CD14-positive monocyte (primary cell): ENCODE data around the gene DOCK8. TPM values are rescaled to one million over a fixed set of nuclear protein-coding genes. Genes with fewer than 3 reads are reported as not detected.

ENCODE experiments used
- DNase-seq, 3 donors: peaks; one replicate each; pipeline ENCODE4 v3.0.0-alpha.2; 2011 to 2022
- H2AFZ ChIP-seq: 2 replicates; pipeline ENCODE4 v1.6.0; 2012; ENCODE audit warnings: mild to moderate bottlenecking, low read depth, low read length, inconsistent platforms; ENCODE audit not compliant: insufficient read depth, poor library complexity, severe bottlenecking
- H3K27ac ChIP-seq, 2 donors: 1 replicate in 1 of 2; 2 replicates in 1 of 2; pipeline ENCODE4 v1.5.1; 2012 to 2013; ENCODE audit warnings: low read length in 2 of 2, control low read depth in 1 of 2, inconsistent platforms in 1 of 2, low read depth in 1 of 2, mild to moderate bottlenecking in 1 of 2
- H3K27me3 ChIP-seq, 2 donors: one replicate each; pipeline versions ENCODE4 v1.6.0 to v1.6.1; 2011 to 2013; ENCODE audit warnings: low read length in 2 of 2; ENCODE audit not compliant: control insufficient read depth in 2 of 2, insufficient read depth in 2 of 2
- H3K36me3 ChIP-seq, 2 donors: replicated peaks in 1 of 2; 1 replicate in 1 of 2; 2 replicates in 1 of 2; pipeline versions ENCODE4 v1.5.1 to v1.6.1; 2012 to 2013; ENCODE audit warnings: low read length in 2 of 2, control low read depth in 1 of 2, inconsistent platforms in 1 of 2, mild to moderate bottlenecking in 1 of 2; ENCODE audit not compliant: insufficient read depth in 2 of 2, control insufficient read depth in 1 of 2
- H3K4me1 ChIP-seq, 2 donors: 1 replicate in 1 of 2; 2 replicates in 1 of 2; pipeline versions ENCODE4 v1.5.1 to v1.6.1; 2012 to 2013; ENCODE audit warnings: low read length in 2 of 2, control low read depth in 1 of 2, inconsistent platforms in 1 of 2, mild to moderate bottlenecking in 1 of 2, moderate library complexity in 1 of 2; ENCODE audit not compliant: insufficient read depth in 2 of 2, control insufficient read depth in 1 of 2
- H3K4me2 ChIP-seq: replicated peaks from 2 replicates; pipeline ENCODE3; 2012; ENCODE audit warnings: low read length, moderate library complexity, mild to moderate bottlenecking; ENCODE audit not compliant: poor library complexity, severe bottlenecking; ENCODE audit errors: extremely low read depth
- H3K4me3 ChIP-seq, 3 experiments: fragments of 200-600 bp in 1 of 3; sonication (generic) in 1 of 3; replicated peaks in 1 of 3; 1 replicate in 2 of 3; 2 replicates in 1 of 3; pipeline ENCODE4 v1.5.1; 2011 to 2013; ENCODE audit warnings: low read length in 3 of 3, mild to moderate bottlenecking in 3 of 3, control low read depth in 2 of 3, low read depth in 2 of 3, inconsistent platforms in 1 of 3, moderate library complexity in 1 of 3
- H3K79me2 ChIP-seq: 2 replicates; pipeline ENCODE4 v1.6.0; 2012; ENCODE audit warnings: mild to moderate bottlenecking, control low read depth, inconsistent platforms, low read length, moderate library complexity; ENCODE audit not compliant: insufficient read depth
- H3K9ac ChIP-seq: 2 replicates; pipeline ENCODE4 v1.6.0; 2017; ENCODE audit warnings: low read length, mild to moderate bottlenecking; ENCODE audit not compliant: insufficient read depth, poor library complexity, severe bottlenecking
- H3K9me3 ChIP-seq, 2 donors: replicated peaks in 1 of 2; 1 replicate in 1 of 2; 2 replicates in 1 of 2; pipeline versions ENCODE4 v1.5.1 to v1.6.1; 2012 to 2013; ENCODE audit warnings: low read length in 2 of 2, control low read depth in 1 of 2; ENCODE audit not compliant: control insufficient read depth in 1 of 2, insufficient read depth in 1 of 2
- H4K20me1 ChIP-seq: 2 replicates; pipeline ENCODE4 v1.6.0; 2012; ENCODE audit warnings: mild to moderate bottlenecking, low read length, control low read depth, moderate library complexity; ENCODE audit not compliant: insufficient read depth
- H3K27ac Mint-ChIP-seq, 7 donors: one replicate each; pipeline ENCODE4 v1.8.0; 2020; ENCODE audit warnings: mild to moderate bottlenecking in 7 of 7, mixed read lengths in 7 of 7, moderate library complexity in 6 of 7, inconsistent platforms in 2 of 7
- H3K27me3 Mint-ChIP-seq, 3 donors: one replicate each; pipeline ENCODE4 v1.8.0; 2021 to 2022; ENCODE audit warnings: low read depth in 3 of 3, mild to moderate bottlenecking in 3 of 3, mixed read lengths in 3 of 3, moderate library complexity in 3 of 3, inconsistent platforms in 1 of 3
- H3K36me3 Mint-ChIP-seq, 2 donors: one replicate each; pipeline ENCODE4 v1.8.0; 2020; ENCODE audit warnings: mixed read lengths in 2 of 2, inconsistent platforms in 1 of 2, mild to moderate bottlenecking in 1 of 2
- H3K4me1 Mint-ChIP-seq: one replicate; pipeline ENCODE4 v1.8.0; 2020; ENCODE audit warnings: mild to moderate bottlenecking, mixed read lengths
- H3K4me3 Mint-ChIP-seq, 2 donors: one replicate each; pipeline ENCODE4 v1.8.0; 2020; ENCODE audit warnings: mild to moderate bottlenecking in 2 of 2, mixed read lengths in 2 of 2, moderate library complexity in 1 of 2
- H3K9me3 Mint-ChIP-seq, 7 donors: one replicate each; pipeline ENCODE4 v1.8.0; 2020 to 2022; ENCODE audit warnings: mixed read lengths in 7 of 7, mild to moderate bottlenecking in 6 of 7, moderate library complexity in 6 of 7, inconsistent platforms in 2 of 7
- CTCF ChIP-seq: fragments of 200-600 bp; IDR thresholded peaks from one replicate; pipeline ENCODE4 v1.8.0; 2022; ENCODE audit warnings: antibody characterized with exemption, mild to moderate bottlenecking
- WGBS: methylation state at CpG from one replicate; pipeline ENCODE4 v1.1.5; 2013; ENCODE audit warnings: missing lambda C conversion rate; ENCODE audit not compliant: insufficient coverage; 5-methylcytosine and 5-hydroxymethylcytosine counted together
- intact Hi-C, 2 donors: fragments of 100-400 bp; cut with micrococcal nuclease; formaldehyde crosslinking; loops; one replicate each; pipeline versions ENCODE4 v1.15.0 to v1.15.1; 2023
- polyA plus RNA-seq, 3 donors: library from polyadenylated mRNA; depleted of rRNA in 1 of 3; unstranded in 2 of 3; stranded (reverse) in 1 of 3; fragments of 300-500 nt in 2 of 3; fragments of >200 nt in 1 of 3; fragmentation: Illumina TruSeq in 2 of 3; gene quantifications; 1 replicate in 2 of 3; 2 replicates in 1 of 3; pipeline ENCODE4 v1.2.3, GENCODE V29; 2012 to 2021

The DOCK8 gene
- polyA plus RNA-seq, 3 donors, result 46.8 to 100 (median 95.4) TPM

- Mint-ChIP-seq H3K36me3 (peaks cover 92 to 99% of the 10 kb centered on the region in 2 donors), H3K4me1 (no peaks in the 10 kb centered on the region), H3K27me3 (no peaks in the 10 kb centered on the region), H3K27ac (no peak overlapping the region), H3K4me3 (no peak overlapping the region), H3K9me3 (no peaks in the 10 kb centered on the region)
- intact Hi-C loops, result loop anchor here (10.0 kb wide), 2 partner anchors 52 to 102 kb away; no protein-coding TSS in a partner anchor
- Histone ChIP-seq H3K27ac (peak overlapping the region in 1 of 2 donors; percentile 33), H3K4me2 (no peak overlapping the region), H3K9ac (no peak overlapping the region), H3K4me3 (no peak overlapping the region), H2AFZ (no peak overlapping the region), H4K20me1 (peaks cover 87% of the 10 kb centered on the region), H3K27me3 (no peaks in the 10 kb centered on the region), H3K79me2 (no peaks in the 10 kb centered on the region), H3K9me3 (no peaks in the 10 kb centered on the region), H3K4me1 (no peaks in the 10 kb centered on the region), H3K36me3 (peaks cover 100% of the 10 kb centered on the region in 2 donors)
- no peak for DNase-seq
- no CpG with 5 or more reads among the region's 3 CpGs for WGBS
- no peak for TF ChIP-seq CTCF
Observed at GRCh38 chr9:436482-436881, 221.8 kb downstream of the DOCK8 start.

GRCh38 chr9:437066-437465 is 222.4 kb downstream of the DOCK8 start:
- WGBS, result 100% methylated on average over 1 of the region's 1 CpG
- no peaks in the 10 kb centered on the region for H3K27me3 ChIP-seq
- no peak overlapping the region for H3K9ac ChIP-seq
- no peaks in the 10 kb centered on the region for H3K27me3 Mint-ChIP-seq
- peaks cover 100% of the 10 kb centered on the region in 2 donors for H3K36me3 ChIP-seq
- H3K4me3 Mint-ChIP-seq, result no peak overlapping the region
- H2AFZ ChIP-seq, result no peak overlapping the region
- peak overlapping the region in 1 of 2 donors; percentile 33 for H3K27ac ChIP-seq
- no peak overlapping the region for H3K4me3 ChIP-seq
- no peaks in the 10 kb centered on the region for H3K4me1 ChIP-seq
- no peak for DNase-seq
- H3K4me1 Mint-ChIP-seq, result no peaks in the 10 kb centered on the region
- no peaks in the 10 kb centered on the region for H3K9me3 ChIP-seq
- H3K4me2 ChIP-seq, result no peak overlapping the region
- H3K79me2 ChIP-seq, result no peaks in the 10 kb centered on the region
- H3K9me3 Mint-ChIP-seq, result no peaks in the 10 kb centered on the region
- H3K36me3 Mint-ChIP-seq, result peaks cover 93 to 99% of the 10 kb centered on the region in 2 donors
- peaks cover 88% of the 10 kb centered on the region for H4K20me1 ChIP-seq
- peak overlapping the region in 3 of 7 donors; percentile 8 to 43 (median 30) for H3K27ac Mint-ChIP-seq
- intact Hi-C loops, result loop anchor here (10.0 kb wide), 2 partner anchors 52 to 102 kb away; no protein-coding TSS in a partner anchor
- TF ChIP-seq CTCF, result no peak
